H9 (cell line): ENCODE measurements around the gene GLRA3. TPM values are rescaled to one million over a fixed set of nuclear protein-coding genes. Genes with fewer than 3 reads are reported as not detected.

ENCODE experiments used
- DNase-seq: peaks from one replicate; pipeline ENCODE4 v3.0.0-alpha.2; 2017
- H2AFZ ChIP-seq: one replicate; pipeline ENCODE4 v1.6.1; 2013; ENCODE audit warnings: mild to moderate bottlenecking, low read length, control low read depth, moderate library complexity
- H2AK5ac ChIP-seq: 2 replicates; pipeline ENCODE4 v1.6.1; 2013; ENCODE audit warnings: low read length, control low read depth, mixed read lengths; ENCODE audit not compliant: insufficient read length
- H2BK120ac ChIP-seq: one replicate; pipeline ENCODE4 v1.6.1; 2013; ENCODE audit warnings: low read depth, mild to moderate bottlenecking, low read length, control low read depth, inconsistent platforms; ENCODE audit not compliant: poor library complexity, severe bottlenecking
- H2BK12ac ChIP-seq: 2 replicates; pipeline ENCODE4 v1.6.1; 2013; ENCODE audit warnings: low read length, control low read depth, mixed read lengths, low read depth; ENCODE audit not compliant: insufficient read length
- H2BK15ac ChIP-seq: 2 replicates; pipeline ENCODE4 v1.6.1; 2013; ENCODE audit warnings: low read depth, low read length, control low read depth
- H2BK20ac ChIP-seq: one replicate; pipeline ENCODE4 v1.6.1; 2013; ENCODE audit warnings: low read depth, mild to moderate bottlenecking, low read length, control low read depth, inconsistent platforms; ENCODE audit not compliant: poor library complexity, severe bottlenecking
- H2BK5ac ChIP-seq: 2 replicates; pipeline ENCODE4 v1.6.1; 2013; ENCODE audit warnings: low read length, control low read depth, mixed read lengths; ENCODE audit not compliant: insufficient read length
- H3K14ac ChIP-seq: 2 replicates; pipeline ENCODE4 v1.6.1; 2013; ENCODE audit warnings: low read length, control low read depth; ENCODE audit not compliant: insufficient read depth
- H3K18ac ChIP-seq: 2 replicates; pipeline ENCODE4 v1.6.1; 2013; ENCODE audit warnings: low read depth, mild to moderate bottlenecking, mixed read lengths, low read length, control low read depth; ENCODE audit not compliant: insufficient read length
- H3K23ac ChIP-seq: 2 replicates; pipeline ENCODE4 v1.6.1; 2013; ENCODE audit warnings: low read length, control low read depth, mixed read lengths, low read depth; ENCODE audit not compliant: insufficient read length
- H3K23me2 ChIP-seq: 2 replicates; pipeline ENCODE4 v1.6.1; 2013; ENCODE audit warnings: low read depth, mild to moderate bottlenecking, mixed read lengths, low read length, control low read depth; ENCODE audit not compliant: insufficient read length, poor library complexity, severe bottlenecking
- H3K27ac ChIP-seq: 2 replicates; pipeline ENCODE4 v1.5.1; 2013; ENCODE audit warnings: low read length, control low read depth, mixed read lengths, low read depth; ENCODE audit not compliant: insufficient read length
- H3K27me3 ChIP-seq: 2 replicates; pipeline ENCODE4 v1.6.1; 2013; ENCODE audit warnings: low read length, control low read depth, inconsistent platforms; ENCODE audit not compliant: insufficient read depth
- H3K4ac ChIP-seq: 2 replicates; pipeline ENCODE4 v1.6.1; 2013; ENCODE audit warnings: low read depth, mild to moderate bottlenecking, control low read depth, inconsistent platforms, low read length, moderate library complexity
- H3K4me1 ChIP-seq: 2 replicates; pipeline ENCODE4 v1.6.1; 2013; ENCODE audit warnings: low read length, control low read depth, inconsistent platforms; ENCODE audit not compliant: insufficient read depth
- H3K4me2 ChIP-seq: 2 replicates; pipeline ENCODE4 v1.6.1; 2013; ENCODE audit warnings: low read length, control low read depth, mixed read lengths; ENCODE audit not compliant: insufficient read length, insufficient read depth
- H3K56ac ChIP-seq: 2 replicates; pipeline ENCODE4 v1.6.1; 2013; ENCODE audit warnings: low read depth, mild to moderate bottlenecking, mixed read lengths, low read length, control low read depth; ENCODE audit not compliant: insufficient read length
- H3K79me1 ChIP-seq: 2 replicates; pipeline ENCODE4 v1.6.1; 2013; ENCODE audit warnings: low read depth, mild to moderate bottlenecking, moderate library complexity, low read length, control low read depth, inconsistent platforms; ENCODE audit not compliant: insufficient read depth, poor library complexity, severe bottlenecking
- H3K79me2 ChIP-seq: 2 replicates; pipeline ENCODE4 v1.6.1; 2013; ENCODE audit warnings: low read length, control low read depth, inconsistent platforms; ENCODE audit not compliant: insufficient read depth
- H3K9ac ChIP-seq: 2 replicates; pipeline ENCODE4 v1.6.1; 2013; ENCODE audit warnings: low read length, control low read depth, mixed read lengths; ENCODE audit not compliant: insufficient read length; ENCODE audit errors: extremely low read depth
- H3K9me3 ChIP-seq: one replicate; pipeline ENCODE4 v1.6.1; 2013; ENCODE audit warnings: low read depth, low read length, inconsistent platforms; ENCODE audit not compliant: control insufficient read depth
- H3T11ph ChIP-seq: one replicate; pipeline ENCODE4 v1.6.1; 2013; ENCODE audit warnings: mild to moderate bottlenecking, low read length, control low read depth, inconsistent platforms
- H4K20me1 ChIP-seq: one replicate; pipeline ENCODE4 v1.6.1; 2013; ENCODE audit not compliant: control insufficient read depth, insufficient read length, insufficient read depth
- H4K5ac ChIP-seq: 2 replicates; pipeline ENCODE4 v1.6.1; 2013; ENCODE audit warnings: low read depth, mild to moderate bottlenecking, mixed read lengths, low read length, control low read depth; ENCODE audit not compliant: insufficient read length
- H4K8ac ChIP-seq: replicated peaks from 2 replicates; pipeline ENCODE4 v1.6.1; 2013; ENCODE audit warnings: low read length, control low read depth, mixed read lengths, low read depth; ENCODE audit not compliant: insufficient read length
- H4K91ac ChIP-seq: 2 replicates; pipeline ENCODE4 v1.6.1; 2013; ENCODE audit warnings: low read depth, mild to moderate bottlenecking, moderate library complexity, mixed read lengths, low read length, control low read depth; ENCODE audit not compliant: insufficient read length
- H3K27ac Mint-ChIP-seq, 3 experiments: 2 replicates in 2 of 3; 3 replicates in 1 of 3; pipeline ENCODE4 v1.8.0; 2020 to 2021; ENCODE audit warnings: mixed read lengths in 3 of 3, mild to moderate bottlenecking in 1 of 3, moderate library complexity in 1 of 3
- H3K27me3 Mint-ChIP-seq: 2 replicates; pipeline ENCODE4 v1.8.0; 2021; ENCODE audit warnings: low read depth, mild to moderate bottlenecking, moderate library complexity, mixed read lengths
- H3K36me3 Mint-ChIP-seq, 3 experiments: 2 replicates in 2 of 3; 3 replicates in 1 of 3; pipeline ENCODE4 v1.8.0; 2020 to 2021; ENCODE audit warnings: low read depth in 3 of 3, mixed read lengths in 3 of 3; ENCODE audit not compliant: insufficient read depth in 1 of 3
- H3K4me1 Mint-ChIP-seq, 2 experiments: 2 replicates each; pipeline ENCODE4 v1.8.0; 2020; ENCODE audit warnings: mixed read lengths in 2 of 2
- H3K4me3 Mint-ChIP-seq, 2 experiments: 2 replicates in 1 of 2; 3 replicates in 1 of 2; pipeline ENCODE4 v1.8.0; 2020 to 2021; ENCODE audit warnings: mild to moderate bottlenecking in 2 of 2, mixed read lengths in 2 of 2, moderate library complexity in 1 of 2
- H3K9me3 Mint-ChIP-seq, 2 experiments: 2 replicates in 1 of 2; 3 replicates in 1 of 2; pipeline ENCODE4 v1.8.0; 2020; ENCODE audit warnings: mild to moderate bottlenecking in 2 of 2, mixed read lengths in 2 of 2, moderate library complexity in 1 of 2
- CTCF ChIP-seq: fragments of 200-600 bp; sonication (generic); conservative IDR thresholded peaks from 3 replicates; pipeline ENCODE4 v1.8.0; 2021; ENCODE audit warnings: antibody characterized with exemption, mild to moderate bottlenecking
- WGBS: extraction: QIAGEN DNeasy Blood & Tissue Kit; methylation state at CpG from one replicate; pipeline ENCODE4 v1.1.7; 2013; ENCODE audit warnings: missing lambda C conversion rate, low lambda C conversion rate, mixed read lengths; ENCODE audit not compliant: insufficient read length; ENCODE audit errors: extremely low coverage; 5-methylcytosine and 5-hydroxymethylcytosine counted together
- total RNA-seq: library from RNA; stranded (reverse); gene quantifications from 2 replicates; pipeline ENCODE4 v1.2.1, GENCODE V29; 2021

Gene GLRA3
- total RNA-seq, 1 experiment from 2014 or later, result 0.09 TPM

- no peaks in the 10 kb centered on the region for H3K79me1 ChIP-seq
- H3K27ac Mint-ChIP-seq, result no peak overlapping the region
- no peak overlapping the region for H3K14ac ChIP-seq
- H3K9ac ChIP-seq, result no peak overlapping the region
- H4K5ac ChIP-seq, result no peak overlapping the region
- H3T11ph ChIP-seq, result no peak overlapping the region
- no peak overlapping the region for H3K56ac ChIP-seq
- no peak overlapping the region for H2BK5ac ChIP-seq
- no peaks in the 10 kb centered on the region for H3K27me3 ChIP-seq
- H2BK20ac ChIP-seq, result no peak overlapping the region
- H2AK5ac ChIP-seq, result no peak overlapping the region
- no peak overlapping the region for H2BK120ac ChIP-seq
- no peaks in the 10 kb centered on the region for H3K9me3 Mint-ChIP-seq
- H3K23ac ChIP-seq, result no peak overlapping the region
- no peak overlapping the region for H4K91ac ChIP-seq
- H3K27me3 Mint-ChIP-seq, result no peaks in the 10 kb centered on the region
- H2BK12ac ChIP-seq, result no peak overlapping the region
- no peak overlapping the region for H3K27ac ChIP-seq
- no peaks in the 10 kb centered on the region for H3K23me2 ChIP-seq
- H2BK15ac ChIP-seq, result no peak overlapping the region
- H4K20me1 ChIP-seq, result no peaks in the 10 kb centered on the region
- H3K4me3 Mint-ChIP-seq, result no peak overlapping the region
- no peaks in the 10 kb centered on the region for H3K79me2 ChIP-seq
- no peak for TF ChIP-seq CTCF
- no CpG with 5 or more reads among the region's 1 CpG for WGBS
- peaks cover 4 to 8% of the 10 kb centered on the region in 2 experiments; a peak in 3 of 4 replicates for H3K4me1 Mint-ChIP-seq
- no peak overlapping the region for H2AFZ ChIP-seq
- H3K4me1 ChIP-seq, result no peaks in the 10 kb centered on the region
- DNase-seq, result no peak
- H3K9me3 ChIP-seq, result no peaks in the 10 kb centered on the region
- H3K4ac ChIP-seq, result no peak overlapping the region
- H3K36me3 Mint-ChIP-seq, result no peaks in the 10 kb centered on the region; a peak in 1 of 7 replicates
- H4K8ac ChIP-seq, result no peak overlapping the region
- H3K18ac ChIP-seq, result no peak overlapping the region
- no peak overlapping the region for H3K4me2 ChIP-seq
These were observed 202.6 kb downstream of the GLRA3 start for GRCh38 chr4:174626342-174627008.
